HG03039 (cell line): ENCODE data around the gene KCNMB2.
"Not testable (repeated sequence)": the region's sequence is repeated elsewhere in the genome, so short reads cannot be mapped to it uniquely, and the experiment has no call there.

Source experiments
- ATAC-seq: cut with Tn5 transposase; IDR thresholded peaks from one replicate; pipeline ENCODE4 v1.9.1; 2021; ENCODE audit warnings: mild to moderate bottlenecking, moderate library complexity; ENCODE audit not compliant: unreplicated experiment

KCNMB2 gene

GRCh38 chr3:178849199-178849910, 313.1 kb downstream of the KCNMB2 start:
- ATAC-seq, result no peak

GRCh38 chr3:178850450-178851190, 314.4 kb downstream of the KCNMB2 start:
- no peak for ATAC-seq

GRCh38 chr3:178851564-178851963, 315.3 kb downstream of the KCNMB2 start:
- no peak for ATAC-seq

- no peak for ATAC-seq
Measured at GRCh38 chr3:178856804-178857203, 320.6 kb downstream of the KCNMB2 start.

GRCh38 chr3:178859386-178859785, 323.1 kb downstream of the KCNMB2 start:
- no peak for ATAC-seq

- ATAC-seq, result not testable (repeated sequence)
Measured at GRCh38 chr3:178859900-178860436, 323.7 kb downstream of the KCNMB2 start.

GRCh38 chr3:178868681-178869080, 332.4 kb downstream of the KCNMB2 start:
- no peak for ATAC-seq

- ATAC-seq, result no peak
Measured at GRCh38 chr3:178870085-178870484, 333.8 kb downstream of the KCNMB2 start.

DNA sequence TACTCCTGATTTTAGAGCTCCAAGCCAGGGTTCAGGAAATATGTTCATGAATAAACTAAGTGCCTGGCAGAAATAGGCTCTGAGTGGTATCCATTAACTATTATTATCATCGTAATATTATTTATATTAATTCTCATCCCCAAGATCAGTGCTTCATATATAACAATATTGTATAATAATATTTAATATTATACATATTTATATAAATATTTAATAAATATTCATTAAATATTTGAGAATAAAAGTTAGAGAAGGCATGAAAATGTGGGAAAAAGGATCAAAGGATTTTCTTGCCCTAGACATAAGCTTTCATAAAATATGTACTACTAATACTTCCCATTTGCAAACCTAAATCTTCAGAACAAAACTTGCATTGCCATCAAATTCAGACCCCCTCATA, 338.9 kb downstream of the KCNMB2 start:
- ATAC-seq, result no peak

GRCh38 chr3:178875836-178876235, 339.6 kb downstream of the KCNMB2 start:
- ATAC-seq, result no peak

DNA sequence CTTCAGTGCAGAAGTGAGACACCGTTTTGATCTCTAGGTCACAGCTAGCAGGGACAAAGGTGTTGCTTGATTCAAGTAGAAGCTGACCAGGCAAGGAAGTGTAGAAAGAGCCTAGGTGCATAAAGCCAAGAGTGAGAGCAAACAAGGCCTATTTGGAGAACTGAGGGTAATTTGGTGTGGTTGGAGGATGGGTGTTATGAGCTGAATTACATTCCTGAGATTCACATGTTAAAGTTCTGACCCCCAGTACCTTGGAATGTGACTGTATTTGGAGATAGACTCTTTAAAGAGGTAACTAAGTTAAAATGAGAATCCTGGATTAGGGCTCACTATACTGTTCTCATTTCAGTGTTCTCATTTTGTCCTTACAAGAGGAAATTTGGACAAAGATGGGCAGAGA, 344.0 kb downstream of the KCNMB2 start:
- no peak for ATAC-seq
